Sigmoid colon (tissue), 3 donors: Measurements from ENCODE around the gene KRTAP5-2.

Source experiments
- POLR2A ChIP-seq, 2 donors: fragments of 450-650 bp; IDR thresholded peaks; one replicate each; pipeline ENCODE4 v1.6.1; 2016; ENCODE audit warnings: antibody characterized with exemption in 2 of 2, mild to moderate bottlenecking in 2 of 2, moderate library complexity in 2 of 2
- TF ChIP-seq, protein P1 (sequence below), 4 experiments: fragments of 450-650 bp in 3 of 4; fragments of 200-600 bp in 1 of 4; IDR thresholded peaks; one replicate each; pipeline ENCODE4 v1.5.1; 2016 to 2019; ENCODE audit warnings: antibody characterized with exemption in 4 of 4, mild to moderate bottlenecking in 3 of 4, moderate library complexity in 2 of 4

- TF ChIP-seq POLR2A (IDR thresholded peaks at IDR 0.05): no peak
- TF ChIP-seq, protein P1, sequence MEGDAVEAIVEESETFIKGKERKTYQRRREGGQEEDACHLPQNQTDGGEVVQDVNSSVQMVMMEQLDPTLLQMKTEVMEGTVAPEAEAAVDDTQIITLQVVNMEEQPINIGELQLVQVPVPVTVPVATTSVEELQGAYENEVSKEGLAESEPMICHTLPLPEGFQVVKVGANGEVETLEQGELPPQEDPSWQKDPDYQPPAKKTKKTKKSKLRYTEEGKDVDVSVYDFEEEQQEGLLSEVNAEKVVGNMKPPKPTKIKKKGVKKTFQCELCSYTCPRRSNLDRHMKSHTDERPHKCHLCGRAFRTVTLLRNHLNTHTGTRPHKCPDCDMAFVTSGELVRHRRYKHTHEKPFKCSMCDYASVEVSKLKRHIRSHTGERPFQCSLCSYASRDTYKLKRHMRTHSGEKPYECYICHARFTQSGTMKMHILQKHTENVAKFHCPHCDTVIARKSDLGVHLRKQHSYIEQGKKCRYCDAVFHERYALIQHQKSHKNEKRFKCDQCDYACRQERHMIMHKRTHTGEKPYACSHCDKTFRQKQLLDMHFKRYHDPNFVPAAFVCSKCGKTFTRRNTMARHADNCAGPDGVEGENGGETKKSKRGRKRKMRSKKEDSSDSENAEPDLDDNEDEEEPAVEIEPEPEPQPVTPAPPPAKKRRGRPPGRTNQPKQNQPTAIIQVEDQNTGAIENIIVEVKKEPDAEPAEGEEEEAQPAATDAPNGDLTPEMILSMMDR (IDR thresholded peaks at IDR 0.05): no peak
These were observed 32.2 kb upstream of the KRTAP5-2 start for GRCh38 chr11:1630271-1630670.
